SK-N-SH (cell line): ENCODE measurements around the gene DCAF4L1.

Experiments
- ELF1 ChIP-seq: IDR thresholded peaks from 2 replicates; pipeline ENCODE4 v1.4.0; 2012
- EP300 ChIP-seq, 2 experiments: IDR thresholded peaks; 2 replicates each; pipeline versions ENCODE4 v1.4.0 to v1.6.1; 2012; ENCODE audit warnings: borderline replicate concordance in 1 of 2, low read depth in 1 of 2, low read length in 1 of 2
- EZH2phosphoT487 ChIP-seq: fragments of 200-600 bp; sonication (generic); IDR thresholded peaks from 2 replicates; pipeline ENCODE4 v1.6.1; 2017; ENCODE audit warnings: low read depth, mixed run types, mild to moderate bottlenecking, antibody characterized with exemption, moderate library complexity, borderline replicate concordance
- FOXM1 ChIP-seq: IDR thresholded peaks from 2 replicates; pipeline ENCODE4 v1.4.0; 2012; ENCODE audit warnings: low read depth, mild to moderate bottlenecking
- JUND ChIP-seq: IDR thresholded peaks from 2 replicates; pipeline ENCODE4 v1.4.0; 2012
- MXI1 ChIP-seq: IDR thresholded peaks from 2 replicates; pipeline ENCODE4 v1.6.1; 2012; ENCODE audit warnings: mild to moderate bottlenecking, low read depth, low read length, improper control_type of control experiment
- NRF1 ChIP-seq: IDR thresholded peaks from 2 replicates; pipeline ENCODE4 v1.6.1; 2012; ENCODE audit warnings: low read depth, mild to moderate bottlenecking, low read length
- POLR2AphosphoS5 ChIP-seq: IDR thresholded peaks from 2 replicates; pipeline ENCODE4 v1.6.1; 2012; ENCODE audit warnings: low read depth, low read length
- RAD21 ChIP-seq: IDR thresholded peaks from 2 replicates; pipeline ENCODE4 v1.6.1; 2012; ENCODE audit warnings: mild to moderate bottlenecking, low read length
- RXRA ChIP-seq: IDR thresholded peaks from 2 replicates; pipeline ENCODE4 v1.4.0; 2012; ENCODE audit warnings: low read depth, mild to moderate bottlenecking, borderline replicate concordance
- SMC3 ChIP-seq: IDR thresholded peaks from 2 replicates; pipeline ENCODE4 v1.6.1; 2012; ENCODE audit warnings: low read depth, low read length, improper control_type of control experiment
- TEAD4 ChIP-seq: IDR thresholded peaks from 2 replicates; pipeline ENCODE4 v1.4.0; 2012; ENCODE audit warnings: mild to moderate bottlenecking, borderline replicate concordance; ENCODE audit not compliant: insufficient read depth
- TF ChIP-seq, protein P1 (sequence below): IDR thresholded peaks from 2 replicates; pipeline ENCODE4 v1.4.0; 2012; ENCODE audit warnings: low read depth
- TF ChIP-seq, protein P2 (sequence below): fragments of 200-600 bp; sonication (generic); IDR thresholded peaks from 2 replicates; pipeline ENCODE4 v1.6.1; 2017; ENCODE audit warnings: antibody characterized with exemption, mild to moderate bottlenecking, moderate library complexity

DNA sequence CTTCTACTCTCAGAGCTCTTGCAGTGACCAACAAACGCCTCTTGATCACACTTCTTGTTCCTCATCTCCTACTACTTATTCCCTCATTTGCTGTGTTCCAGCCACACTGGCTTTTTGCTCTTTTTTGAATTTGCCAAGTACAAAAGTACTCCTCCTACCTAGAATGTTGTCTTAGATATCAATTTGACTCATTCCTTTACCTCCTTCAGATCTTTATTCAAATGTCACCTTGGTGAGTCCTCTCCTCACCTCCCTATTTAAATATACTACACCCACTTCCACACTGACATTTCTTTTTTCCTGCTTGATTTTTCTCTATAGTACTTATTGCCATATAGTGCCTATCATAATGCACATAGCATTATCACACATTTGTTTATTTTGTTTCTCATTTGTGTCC, 6.2 kb upstream of the DCAF4L1 start:
- TF ChIP-seq, protein P1, sequence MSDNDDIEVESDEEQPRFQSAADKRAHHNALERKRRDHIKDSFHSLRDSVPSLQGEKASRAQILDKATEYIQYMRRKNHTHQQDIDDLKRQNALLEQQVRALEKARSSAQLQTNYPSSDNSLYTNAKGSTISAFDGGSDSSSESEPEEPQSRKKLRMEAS, result no peak
- TF ChIP-seq, protein P2, sequence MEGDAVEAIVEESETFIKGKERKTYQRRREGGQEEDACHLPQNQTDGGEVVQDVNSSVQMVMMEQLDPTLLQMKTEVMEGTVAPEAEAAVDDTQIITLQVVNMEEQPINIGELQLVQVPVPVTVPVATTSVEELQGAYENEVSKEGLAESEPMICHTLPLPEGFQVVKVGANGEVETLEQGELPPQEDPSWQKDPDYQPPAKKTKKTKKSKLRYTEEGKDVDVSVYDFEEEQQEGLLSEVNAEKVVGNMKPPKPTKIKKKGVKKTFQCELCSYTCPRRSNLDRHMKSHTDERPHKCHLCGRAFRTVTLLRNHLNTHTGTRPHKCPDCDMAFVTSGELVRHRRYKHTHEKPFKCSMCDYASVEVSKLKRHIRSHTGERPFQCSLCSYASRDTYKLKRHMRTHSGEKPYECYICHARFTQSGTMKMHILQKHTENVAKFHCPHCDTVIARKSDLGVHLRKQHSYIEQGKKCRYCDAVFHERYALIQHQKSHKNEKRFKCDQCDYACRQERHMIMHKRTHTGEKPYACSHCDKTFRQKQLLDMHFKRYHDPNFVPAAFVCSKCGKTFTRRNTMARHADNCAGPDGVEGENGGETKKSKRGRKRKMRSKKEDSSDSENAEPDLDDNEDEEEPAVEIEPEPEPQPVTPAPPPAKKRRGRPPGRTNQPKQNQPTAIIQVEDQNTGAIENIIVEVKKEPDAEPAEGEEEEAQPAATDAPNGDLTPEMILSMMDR, result no peak
- TF ChIP-seq SMC3 (no peak), JUND (no peak), MXI1 (no peak), NRF1 (no peak), ELF1 (no peak), EP300 (IDR thresholded peaks at IDR 0.05; ENCODE audit: borderline replicate concordance in 1 of 2, low read depth in 1 of 2, low read length in 1 of 2) (no peak), RXRA (no peak), RAD21 (no peak), EZH2phosphoT487 (no peak), POLR2AphosphoS5 (no peak), TEAD4 (no peak), FOXM1 (no peak)
